Cardiac fibroblast (primary cell): Measurements from ENCODE around the gene CACNB2.
A peak's percentile ranks its signal among the peaks of the same experiment; 100 is the strongest.

Experiments used
- DNase-seq, 2 donors: peaks; one replicate each; pipeline versions ENCODE4 v3.0.0 to v3.0.0-alpha.2; 2010; ENCODE audit warnings: low read depth in 2 of 2
- H3K4me3 ChIP-seq, 2 donors: replicated peaks in 1 of 2; 1 replicate in 1 of 2; 2 replicates in 1 of 2; pipeline ENCODE4 v1.5.1; 2011; ENCODE audit warnings: low read depth in 2 of 2, low read length in 2 of 2, mild to moderate bottlenecking in 2 of 2, moderate library complexity in 1 of 2
- CTCF ChIP-seq: IDR thresholded peaks from one replicate; pipeline ENCODE4 v1.5.1; 2011; ENCODE audit warnings: low read depth, mild to moderate bottlenecking, low read length, inconsistent platforms

CACNB2 gene

DNA sequence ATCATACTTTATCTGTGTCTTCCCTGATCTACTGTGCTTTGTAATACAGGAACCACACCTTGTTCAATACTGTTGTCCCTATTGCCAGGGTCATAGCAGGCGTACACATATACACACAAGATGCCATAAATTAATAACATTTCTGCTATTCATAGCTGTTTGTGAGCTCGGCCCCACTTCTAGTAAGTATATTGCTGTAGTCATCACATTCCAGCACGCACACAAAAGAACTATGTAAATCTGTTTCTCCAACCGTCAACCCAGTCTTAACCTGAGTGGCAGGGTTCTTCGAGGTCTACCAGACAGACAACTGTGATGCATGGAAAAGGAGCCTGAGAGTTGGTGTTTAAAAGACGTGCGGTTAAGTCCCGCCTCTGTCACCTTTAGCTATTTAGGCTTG lies 5.7 kb upstream of the CACNB2 start:
- no peak for DNase-seq
- no peak for TF ChIP-seq CTCF
- no peak overlapping the region for H3K4me3 ChIP-seq

DNA sequence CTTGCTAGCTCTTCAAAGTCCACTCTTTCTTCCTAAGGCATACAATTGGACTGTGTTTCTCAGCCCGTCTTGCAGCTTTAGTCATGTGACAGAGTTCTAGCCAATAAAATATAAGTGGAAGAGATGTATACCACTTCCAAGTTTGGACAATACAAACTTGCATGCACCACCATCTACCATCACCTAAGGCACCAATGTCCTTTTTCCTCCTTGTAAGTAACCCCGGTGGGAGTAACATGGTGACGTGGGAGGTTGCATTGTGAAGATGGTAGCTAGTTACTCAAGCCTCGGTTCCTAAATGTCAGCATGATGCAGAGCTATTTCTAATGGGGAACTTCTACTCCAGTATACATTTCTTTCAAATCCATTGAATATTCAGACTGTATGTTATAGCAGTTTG lies 5.3 kb upstream of the CACNB2 start:
- TF ChIP-seq CTCF, result no peak
- no peak for DNase-seq
- no peak overlapping the region for H3K4me3 ChIP-seq

- TF ChIP-seq CTCF, result no peak
- no peak overlapping the region for H3K4me3 ChIP-seq
- no peak for DNase-seq
These were observed 4.0 kb upstream of the CACNB2 start for GRCh38 chr10:18136073-18136791.

DNA sequence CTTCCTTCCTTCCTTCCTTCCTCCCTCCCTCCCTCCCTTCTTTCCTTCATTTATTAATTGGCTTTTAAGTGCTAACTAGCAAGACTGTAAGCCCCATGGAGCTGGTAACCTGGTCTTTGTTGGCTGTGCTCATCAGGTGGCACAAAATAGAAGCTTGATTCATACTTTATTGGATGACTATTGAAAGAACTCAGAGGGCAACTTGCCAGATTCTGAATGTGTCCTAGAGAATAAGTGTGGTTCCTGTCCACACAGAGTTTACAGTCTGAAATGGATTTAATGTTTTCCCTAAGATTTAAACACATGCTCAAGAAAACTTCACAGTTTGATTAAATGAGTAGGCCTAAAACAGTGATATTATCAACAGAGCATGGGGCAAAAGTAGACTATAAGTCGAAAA lies 3.1 kb upstream of the CACNB2 start:
- no peak for DNase-seq
- no peak for TF ChIP-seq CTCF

DNA sequence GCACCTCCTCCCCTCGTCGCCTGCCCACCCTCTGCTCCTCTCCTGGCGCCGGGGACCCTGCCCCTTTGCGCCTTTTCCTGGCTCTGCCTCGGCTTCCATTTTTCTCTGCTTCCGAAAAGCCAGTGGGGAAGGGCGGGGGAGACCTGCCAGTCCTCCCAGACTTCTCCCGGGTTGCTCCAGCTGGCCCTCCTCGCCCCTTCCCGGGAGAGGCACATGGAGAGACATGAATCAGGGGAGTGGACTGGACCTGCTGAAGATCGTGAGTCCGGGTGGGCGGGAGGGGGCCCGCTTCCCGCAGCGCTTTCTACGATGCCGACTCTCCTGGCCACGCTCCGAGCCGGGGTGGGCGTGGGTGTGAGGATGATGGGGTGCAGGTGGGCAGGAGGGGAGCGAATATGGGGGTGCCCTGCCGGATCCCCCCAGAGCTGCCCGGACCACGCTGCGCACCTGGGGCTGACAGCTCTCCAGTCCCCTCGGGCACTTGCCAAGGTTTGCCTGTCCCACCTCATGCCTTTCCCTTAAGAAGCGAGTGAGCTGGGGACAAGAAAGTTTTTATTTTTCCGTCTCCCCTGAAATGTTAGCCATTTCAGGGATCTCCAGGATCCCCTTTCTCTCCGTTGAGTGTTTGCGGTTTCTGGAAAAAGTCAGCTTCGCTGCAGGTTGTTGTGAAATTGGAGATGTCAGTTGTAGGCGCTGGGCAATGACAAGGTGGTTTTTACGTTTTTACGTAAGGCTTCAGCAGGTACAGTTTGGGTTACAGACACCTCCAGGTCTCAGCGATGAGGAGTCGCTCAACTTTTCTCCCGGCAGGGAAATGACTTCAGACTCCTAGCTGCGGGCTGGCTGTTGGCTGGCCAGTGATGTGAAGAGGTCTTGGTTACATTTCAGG lies 977 bp downstream of the CACNB2 start:
- DNase-seq, result peak in 1 of 2 donors; percentile 16
- H3K4me3 ChIP-seq, result peak overlapping the region; percentile 56 to 71
- no peak for TF ChIP-seq CTCF

More for the DNA sequence above, 3.1 kb upstream of the CACNB2 start:
- H3K4me3 ChIP-seq, result no peak overlapping the region

GRCh38 chr10:18142151-18142550 lies 1.9 kb downstream of the CACNB2 start:
- no peak overlapping the region for H3K4me3 ChIP-seq
- DNase-seq, result no peak
- no peak for TF ChIP-seq CTCF
